Eye (tissue), 1 donor: ENCODE data around the gene SLC7A11.
A peak's percentile ranks its signal among the peaks of the same experiment; 100 is the strongest.

ENCODE experiments used
- DNase-seq: peaks from one replicate; pipeline ENCODE4 v3.0.0-alpha.2; 2015

Gene SLC7A11

DNA sequence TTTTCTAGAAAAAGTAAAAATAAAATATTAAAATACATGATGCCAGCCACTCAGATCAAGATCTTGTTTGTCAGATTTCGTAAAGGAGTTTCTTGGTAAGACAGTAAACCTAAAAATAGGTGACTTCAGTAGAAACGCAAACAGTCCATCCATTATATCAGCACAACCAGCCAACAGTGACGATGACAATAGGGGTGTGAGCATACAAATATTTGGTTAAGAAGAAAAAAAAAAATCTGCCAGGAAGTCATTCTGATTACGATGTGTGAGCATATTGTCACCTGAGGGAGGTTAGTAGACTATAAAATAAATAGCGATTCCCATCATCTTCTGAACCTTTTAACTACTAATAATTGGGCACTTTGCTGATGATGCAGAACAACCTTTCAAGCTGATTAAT, 37.6 kb downstream of the SLC7A11 start:
- DNase-seq = no peak

GRCh38 chr4:138202686-138203085, 39.5 kb downstream of the SLC7A11 start:
- no peak for DNase-seq

GRCh38 chr4:138200236-138200590, 41.9 kb downstream of the SLC7A11 start:
- DNase-seq = no peak

GRCh38 chr4:138199568-138200235, 42.4 kb downstream of the SLC7A11 start:
- DNase-seq = no peak

DNA sequence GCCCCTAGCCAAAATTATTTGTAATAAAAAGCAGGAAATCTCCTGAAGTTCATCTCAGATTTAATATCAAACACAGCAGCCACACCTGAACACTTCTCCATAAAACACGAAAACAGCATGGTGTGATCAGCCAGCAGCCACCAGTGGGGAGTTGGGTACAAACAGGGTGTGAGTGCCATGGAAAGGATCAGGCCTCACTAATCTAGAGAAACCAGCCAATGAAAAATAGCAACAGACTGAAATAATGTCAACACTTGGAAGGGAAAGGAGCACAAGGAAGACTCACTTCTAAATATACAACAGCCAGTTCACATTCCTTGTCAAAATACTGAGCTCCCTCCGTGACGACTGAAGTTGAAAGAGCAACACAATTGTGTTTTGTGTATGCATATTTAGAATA, 46.0 kb downstream of the SLC7A11 start:
- no peak for DNase-seq

- DNase-seq = no peak
Observed at GRCh38 chr4:138193963-138194362, 48.2 kb downstream of the SLC7A11 start.

- DNase-seq = no peak
Observed at GRCh38 chr4:138192113-138192512, 50.0 kb downstream of the SLC7A11 start.

GRCh38 chr4:138190452-138190858, 51.7 kb downstream of the SLC7A11 start:
- no peak for DNase-seq

DNA sequence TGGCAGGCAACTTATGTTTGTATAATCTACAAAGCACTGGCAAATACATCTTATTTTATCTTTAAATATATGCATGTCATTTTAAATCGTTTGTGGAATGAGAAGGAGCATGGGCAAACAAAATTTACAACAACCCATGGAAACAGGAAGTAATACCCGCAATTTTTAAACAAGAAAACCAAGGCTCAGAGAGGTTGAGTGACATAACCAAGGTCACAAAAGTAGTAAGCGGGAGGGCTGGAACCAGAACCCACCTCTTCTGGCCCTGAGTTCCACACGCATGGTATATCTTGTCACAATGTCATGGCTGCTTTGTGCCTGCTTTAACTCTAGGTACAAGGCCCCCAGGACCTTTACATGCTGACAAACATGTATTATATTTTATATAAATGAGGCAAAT, 52.9 kb downstream of the SLC7A11 start:
- no peak for DNase-seq

- DNase-seq = no peak
Observed at GRCh38 chr4:138188406-138189084, 53.6 kb downstream of the SLC7A11 start.

- peak; percentile 57 for DNase-seq
Observed at GRCh38 chr4:138185859-138186645, 56.1 kb downstream of the SLC7A11 start.

GRCh38 chr4:138184886-138185285, 57.3 kb downstream of the SLC7A11 start:
- DNase-seq = no peak

DNA sequence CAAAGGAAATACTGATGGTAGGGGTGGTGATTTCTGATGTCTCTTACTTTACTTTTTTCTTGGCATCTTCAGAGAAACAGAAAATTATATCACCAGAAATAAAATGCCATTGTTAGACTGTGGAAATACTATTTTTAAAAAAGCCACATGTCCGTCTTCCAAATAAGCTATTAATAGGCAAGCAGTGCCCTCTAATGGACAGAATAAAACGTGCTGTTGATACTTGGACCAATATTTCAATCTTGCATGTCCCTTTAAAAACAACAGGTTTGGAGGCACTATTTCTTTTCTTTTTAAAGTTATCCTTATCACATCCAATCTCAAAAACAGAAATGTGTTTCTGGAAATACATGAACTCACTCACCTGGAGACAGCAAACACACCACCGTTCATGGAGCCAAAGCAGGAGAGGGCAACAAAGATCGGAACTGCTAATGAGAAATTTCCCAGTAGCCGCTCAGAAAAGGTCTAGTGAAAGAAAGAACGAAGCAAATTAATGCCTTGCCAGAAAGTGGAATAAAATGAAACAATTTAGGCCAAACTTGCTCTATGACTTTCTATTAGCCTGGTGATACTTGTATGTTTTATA, 59.2 kb downstream of the SLC7A11 start:
- DNase-seq = peak; percentile 88

GRCh38 chr4:138181287-138181686, 60.9 kb downstream of the SLC7A11 start:
- peak; percentile 35 for DNase-seq

- no peak for DNase-seq
Observed at GRCh38 chr4:138178566-138178965, 63.6 kb downstream of the SLC7A11 start.

- DNase-seq = no peak
Observed at GRCh38 chr4:138177278-138177968, 64.7 kb downstream of the SLC7A11 start.

GRCh38 chr4:138174981-138175794, 67.0 kb downstream of the SLC7A11 start:
- peak; percentile 73 for DNase-seq

GRCh38 chr4:138164208-138164607, 77.9 kb downstream of the SLC7A11 start:
- no peak for DNase-seq

- no peak for DNase-seq
Observed at GRCh38 chr4:138163171-138163570, 79.0 kb downstream of the SLC7A11 start.

DNA sequence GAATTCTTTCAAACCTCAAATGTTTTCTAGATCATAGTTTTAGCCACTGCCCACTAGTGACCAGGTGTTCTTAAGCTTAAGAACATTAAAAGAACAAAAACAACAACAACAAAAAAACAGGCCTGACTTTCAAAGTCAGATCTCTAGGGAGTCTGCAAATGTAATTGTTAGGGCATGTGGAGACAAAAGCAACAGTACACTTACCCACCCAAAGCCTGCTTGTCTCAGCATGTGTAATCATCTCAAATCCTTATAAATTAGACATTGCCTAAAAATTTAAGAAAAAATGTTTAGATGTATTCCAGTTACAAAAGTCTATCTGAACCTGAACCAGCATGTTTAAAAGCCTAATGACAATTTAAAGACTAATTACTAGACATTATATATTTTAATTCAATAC, 79.9 kb downstream of the SLC7A11 start:
- no peak for DNase-seq

DNA sequence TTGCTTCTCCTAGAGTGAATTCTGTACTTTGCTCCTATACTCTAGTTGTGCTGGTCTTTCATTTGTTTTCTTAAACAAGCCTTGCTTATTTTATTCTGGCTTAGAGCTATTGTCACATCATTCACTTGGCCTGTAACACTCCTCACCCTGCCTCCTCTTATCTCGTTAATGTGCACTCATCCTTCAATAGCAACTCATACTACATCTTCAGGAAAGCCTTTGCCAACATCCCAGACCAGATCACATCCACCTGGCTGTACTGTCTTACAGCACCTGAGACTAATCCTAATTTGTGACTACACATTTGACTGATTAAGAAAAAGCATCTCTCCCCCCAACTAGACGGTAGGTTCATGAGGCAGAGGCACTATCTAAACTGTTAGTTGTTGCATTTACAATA, 80.8 kb downstream of the SLC7A11 start:
- DNase-seq = no peak

- no peak for DNase-seq
Observed at GRCh38 chr4:138158746-138159297, 83.3 kb downstream of the SLC7A11 start.
